HepG2 (cell line): ENCODE measurements around the gene EXOC3L4.

Experiments
- PBX3 ChIP-seq: sonication (generic); formaldehyde crosslinking; IDR thresholded peaks from 2 replicates; pipeline ENCODE4 v1.8.1; 2023; ENCODE audit warnings: missing genetic modification reagents, inconsistent platforms, borderline replicate concordance
- RAD21 ChIP-seq: fragments of 450-650 bp; formaldehyde crosslinking; IDR thresholded peaks from 2 replicates; pipeline ENCODE4 v1.5.0; 2020; ENCODE audit warnings: mild to moderate bottlenecking
- TF ChIP-seq, protein P1 (sequence below), 2 experiments: IDR thresholded peaks; 2 replicates each; pipeline ENCODE4 v1.6.1; 2011 to 2012; ENCODE audit warnings: low read length in 2 of 2, borderline replicate concordance in 1 of 2, low read depth in 1 of 2, mild to moderate bottlenecking in 1 of 2, moderate library complexity in 1 of 2

- TF ChIP-seq RAD21 (CRISPR knock-in tag) (no peak), PBX3 (CRISPR knock-in tag) (no peak)
- TF ChIP-seq, protein P1, sequence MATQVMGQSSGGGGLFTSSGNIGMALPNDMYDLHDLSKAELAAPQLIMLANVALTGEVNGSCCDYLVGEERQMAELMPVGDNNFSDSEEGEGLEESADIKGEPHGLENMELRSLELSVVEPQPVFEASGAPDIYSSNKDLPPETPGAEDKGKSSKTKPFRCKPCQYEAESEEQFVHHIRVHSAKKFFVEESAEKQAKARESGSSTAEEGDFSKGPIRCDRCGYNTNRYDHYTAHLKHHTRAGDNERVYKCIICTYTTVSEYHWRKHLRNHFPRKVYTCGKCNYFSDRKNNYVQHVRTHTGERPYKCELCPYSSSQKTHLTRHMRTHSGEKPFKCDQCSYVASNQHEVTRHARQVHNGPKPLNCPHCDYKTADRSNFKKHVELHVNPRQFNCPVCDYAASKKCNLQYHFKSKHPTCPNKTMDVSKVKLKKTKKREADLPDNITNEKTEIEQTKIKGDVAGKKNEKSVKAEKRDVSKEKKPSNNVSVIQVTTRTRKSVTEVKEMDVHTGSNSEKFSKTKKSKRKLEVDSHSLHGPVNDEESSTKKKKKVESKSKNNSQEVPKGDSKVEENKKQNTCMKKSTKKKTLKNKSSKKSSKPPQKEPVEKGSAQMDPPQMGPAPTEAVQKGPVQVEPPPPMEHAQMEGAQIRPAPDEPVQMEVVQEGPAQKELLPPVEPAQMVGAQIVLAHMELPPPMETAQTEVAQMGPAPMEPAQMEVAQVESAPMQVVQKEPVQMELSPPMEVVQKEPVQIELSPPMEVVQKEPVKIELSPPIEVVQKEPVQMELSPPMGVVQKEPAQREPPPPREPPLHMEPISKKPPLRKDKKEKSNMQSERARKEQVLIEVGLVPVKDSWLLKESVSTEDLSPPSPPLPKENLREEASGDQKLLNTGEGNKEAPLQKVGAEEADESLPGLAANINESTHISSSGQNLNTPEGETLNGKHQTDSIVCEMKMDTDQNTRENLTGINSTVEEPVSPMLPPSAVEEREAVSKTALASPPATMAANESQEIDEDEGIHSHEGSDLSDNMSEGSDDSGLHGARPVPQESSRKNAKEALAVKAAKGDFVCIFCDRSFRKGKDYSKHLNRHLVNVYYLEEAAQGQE (IDR thresholded peaks at IDR 0.05; ENCODE audit: borderline replicate concordance in 1 of 2, low read depth in 1 of 2, low read length in 2 of 2), result no peak
Measured at GRCh38 chr14:103105580-103106150, 11.1 kb downstream of the EXOC3L4 start.
